IMR-90 (cell line): ENCODE results near the gene TSGA10IP.

Source experiments
- CEBPB ChIP-seq: IDR thresholded peaks from 2 replicates; pipeline ENCODE4 v1.6.1; 2012; ENCODE audit warnings: low read depth, low read length, improper control_type of control experiment
- CTCF ChIP-seq: conservative IDR thresholded peaks from 2 replicates; pipeline ENCODE4 v1.5.1; 2012; ENCODE audit warnings: mild to moderate bottlenecking, low read depth, low read length, improper control_type of control experiment
- MAZ ChIP-seq: IDR thresholded peaks from 2 replicates; pipeline ENCODE4 v1.6.1; 2012; ENCODE audit warnings: low read depth, mild to moderate bottlenecking, low read length, improper control_type of control experiment, moderate library complexity, borderline replicate concordance
- NFE2L2 ChIP-seq: fragments of 150-350 bp; IDR thresholded peaks from 2 replicates; pipeline ENCODE4 v1.6.1; 2016; ENCODE audit warnings: low read depth, mild to moderate bottlenecking, low read length
- POLR2A ChIP-seq: IDR thresholded peaks from 2 replicates; pipeline ENCODE4 v1.6.1; 2012; ENCODE audit warnings: mild to moderate bottlenecking, low read depth, low read length
- RAD21 ChIP-seq: IDR thresholded peaks from 2 replicates; pipeline ENCODE4 v1.6.1; 2012; ENCODE audit warnings: low read length, improper control_type of control experiment
- SMC3 ChIP-seq: fragments of 150-350 bp; IDR thresholded peaks from 2 replicates; pipeline ENCODE4 v1.6.1; 2016; ENCODE audit warnings: low read depth, mild to moderate bottlenecking, antibody characterized with exemption, low read length, moderate library complexity

- TF ChIP-seq CTCF (no peak), CEBPB (no peak), POLR2A (no peak), MAZ (no peak), RAD21 (no peak), SMC3 (no peak), NFE2L2 (no peak)
Observed at GRCh38 chr11:65952052-65952521, 6.8 kb downstream of the TSGA10IP start.
